OCI-LY7 (cell line): ENCODE data around the gene CTTNBP2. TPM values are rescaled to one million over a fixed set of nuclear protein-coding genes. Genes with fewer than 3 reads are reported as not detected.

ENCODE experiments used
- BruUV-seq: library from RNA; stranded (reverse); fragments of 400-500 nt; replicated peaks from 2 replicates; lab custom pipeline; 2021; lab: Mats Ljungman, UMichigan
- CTCF ChIA-PET: fragments of 300-600 bp; sonication (Branson Sonifier 250); formaldehyde crosslinking; loops from one replicate; lab custom pipeline; 2022; ENCODE audit warnings: antibody characterized with exemption; ENCODE audit not compliant: unreplicated experiment; lab: Charles Lee
- POLR2A ChIA-PET: fragments of 300-600 bp; sonication (Branson Sonifier 250); formaldehyde crosslinking; loops from one replicate; lab custom pipeline; 2022; ENCODE audit warnings: antibody characterized with exemption; lab: Charles Lee
- DNase-seq: peaks from one replicate; pipeline ENCODE4 v3.0.0-alpha.2; 2015; ENCODE audit warnings: low spot score
- H2AFZ ChIP-seq: fragments of 200-600 bp; sonication (generic), shearing (Covaris generic); 2 replicates; pipeline ENCODE4 v1.6.1; 2014; ENCODE audit warnings: mild to moderate bottlenecking, antibody characterized with exemption, low read length, moderate library complexity
- H3K27ac ChIP-seq: fragments of 200-600 bp; sonication (generic); 2 replicates; pipeline ENCODE4 v1.5.1; 2014; ENCODE audit warnings: mixed run types, low read depth, mild to moderate bottlenecking, moderate library complexity, low read length, inconsistent platforms; ENCODE audit not compliant: poor library complexity, severe bottlenecking
- H3K36me3 ChIP-seq: fragments of 200-600 bp; sonication (generic); 2 replicates; pipeline ENCODE4 v1.6.1; 2014; ENCODE audit warnings: mild to moderate bottlenecking, antibody characterized with exemption, low read length, moderate library complexity, mixed read lengths; ENCODE audit not compliant: insufficient read depth
- H3K4me1 ChIP-seq: fragments of 200-600 bp; sonication (generic); 2 replicates; pipeline ENCODE4 v1.5.1; 2014; ENCODE audit warnings: mild to moderate bottlenecking, low read length; ENCODE audit not compliant: insufficient read depth, poor library complexity, severe bottlenecking
- H3K4me2 ChIP-seq: fragments of 200-600 bp; sonication (generic); 2 replicates; pipeline ENCODE4 v1.6.1; 2014; ENCODE audit warnings: mild to moderate bottlenecking, low read length
- H3K4me3 ChIP-seq: fragments of 200-600 bp; sonication (generic); 2 replicates; pipeline ENCODE4 v1.5.1; 2014; ENCODE audit warnings: mild to moderate bottlenecking, low read depth, low read length; ENCODE audit not compliant: poor library complexity, severe bottlenecking
- H3K79me2 ChIP-seq: fragments of 200-600 bp; sonication (generic); 2 replicates; pipeline ENCODE4 v1.6.1; 2016; ENCODE audit warnings: low read depth, mild to moderate bottlenecking, low read length, moderate library complexity, mixed read lengths; ENCODE audit not compliant: insufficient read depth
- H3K9me2 ChIP-seq: fragments of 200-600 bp; sonication (generic); 2 replicates; pipeline ENCODE4 v1.6.1; 2016; ENCODE audit warnings: mild to moderate bottlenecking, low read length, mixed read lengths; ENCODE audit not compliant: insufficient read depth
- H3K9me3 ChIP-seq: fragments of 200-600 bp; sonication (generic); 2 replicates; pipeline ENCODE4 v1.6.1; 2014; ENCODE audit warnings: mild to moderate bottlenecking, mixed run types, low read length, mixed read lengths
- H4K20me1 ChIP-seq: fragments of 200-600 bp; sonication (generic); 2 replicates; pipeline ENCODE4 v1.6.1; 2014; ENCODE audit warnings: mild to moderate bottlenecking, antibody characterized with exemption, low read length, moderate library complexity, mixed read lengths; ENCODE audit not compliant: insufficient read depth
- EZH2phosphoT487 ChIP-seq: fragments of 200-600 bp; sonication (generic); IDR thresholded peaks from 2 replicates; pipeline ENCODE4 v1.6.1; 2018; ENCODE audit warnings: low read depth, borderline replicate concordance, mild to moderate bottlenecking, mixed run types, antibody characterized with exemption, low read length, moderate library complexity, mixed read lengths
- intact Hi-C: fragments of 100-400 bp; cut with micrococcal nuclease; formaldehyde crosslinking; loops from one replicate; pipeline ENCODE4 v1.10.0; 2022; ENCODE audit not compliant: unreplicated experiment
- total RNA-seq, 2 experiments: library from RNA; depleted of rRNA in 1 of 2; stranded (reverse); fragments of >200 nt in 1 of 2; shearing (Covaris generic) in 1 of 2; gene quantifications; 2 replicates each; pipeline ENCODE4 v1.2.3, GENCODE V29; 2014 to 2022
- TF ChIP-seq, protein P1 (sequence below): fragments of 200-600 bp; sonication (generic); conservative IDR thresholded peaks from 2 replicates; pipeline ENCODE4 v1.5.1; 2014; ENCODE audit warnings: mild to moderate bottlenecking, antibody characterized with exemption, low read length, moderate library complexity, mixed read lengths

The CTTNBP2 gene
- total RNA-seq, 2 experiments from 2014 or later, result not detected

DNA sequence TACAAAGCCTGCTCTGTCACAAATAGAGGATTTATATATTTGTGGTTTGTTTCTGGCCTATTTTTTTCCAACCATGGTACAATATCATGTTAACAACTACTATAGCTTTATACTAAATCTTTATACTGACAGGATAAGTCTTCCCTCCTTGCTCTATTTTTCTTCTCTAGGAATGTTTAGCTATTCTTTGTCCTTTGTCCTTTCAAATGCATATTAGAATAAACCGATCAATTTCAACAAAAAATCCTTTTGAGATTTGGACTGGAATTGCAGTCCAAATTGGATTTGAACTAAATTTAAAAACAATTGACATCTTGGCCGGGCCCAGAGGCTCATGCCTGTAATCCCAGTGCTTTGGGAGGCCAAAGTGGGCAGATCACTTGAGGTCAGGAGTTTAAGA, 39.2 kb upstream of the CTTNBP2 start:
- Histone ChIP-seq H3K27ac (no peak overlapping the region), H3K9me3 (no peaks in the 10 kb centered on the region), H3K36me3 (no peaks in the 10 kb centered on the region), H3K4me3 (no peak overlapping the region), H4K20me1 (no peaks in the 10 kb centered on the region), H2AFZ (no peak overlapping the region), H3K9me2 (no peaks in the 10 kb centered on the region; the same call in 1 of the 2 replicates), H3K4me1 (no peaks in the 10 kb centered on the region), H3K79me2 (no peaks in the 10 kb centered on the region), H3K4me2 (no peak overlapping the region)
- no peak for DNase-seq
- TF ChIP-seq, protein P1, sequence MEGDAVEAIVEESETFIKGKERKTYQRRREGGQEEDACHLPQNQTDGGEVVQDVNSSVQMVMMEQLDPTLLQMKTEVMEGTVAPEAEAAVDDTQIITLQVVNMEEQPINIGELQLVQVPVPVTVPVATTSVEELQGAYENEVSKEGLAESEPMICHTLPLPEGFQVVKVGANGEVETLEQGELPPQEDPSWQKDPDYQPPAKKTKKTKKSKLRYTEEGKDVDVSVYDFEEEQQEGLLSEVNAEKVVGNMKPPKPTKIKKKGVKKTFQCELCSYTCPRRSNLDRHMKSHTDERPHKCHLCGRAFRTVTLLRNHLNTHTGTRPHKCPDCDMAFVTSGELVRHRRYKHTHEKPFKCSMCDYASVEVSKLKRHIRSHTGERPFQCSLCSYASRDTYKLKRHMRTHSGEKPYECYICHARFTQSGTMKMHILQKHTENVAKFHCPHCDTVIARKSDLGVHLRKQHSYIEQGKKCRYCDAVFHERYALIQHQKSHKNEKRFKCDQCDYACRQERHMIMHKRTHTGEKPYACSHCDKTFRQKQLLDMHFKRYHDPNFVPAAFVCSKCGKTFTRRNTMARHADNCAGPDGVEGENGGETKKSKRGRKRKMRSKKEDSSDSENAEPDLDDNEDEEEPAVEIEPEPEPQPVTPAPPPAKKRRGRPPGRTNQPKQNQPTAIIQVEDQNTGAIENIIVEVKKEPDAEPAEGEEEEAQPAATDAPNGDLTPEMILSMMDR, result no peak
- no peak for TF ChIP-seq EZH2phosphoT487
- CTCF ChIA-PET, result no interaction called here
- intact Hi-C loops, result no loop called here
- POLR2A ChIA-PET, result no interaction called here
- BruUV-seq, result no TSS peak

- Histone ChIP-seq H3K4me2 (no peak overlapping the region), H3K9me3 (no peaks in the 10 kb centered on the region), H3K4me3 (no peak overlapping the region), H2AFZ (no peak overlapping the region), H3K36me3 (no peaks in the 10 kb centered on the region), H3K4me1 (no peaks in the 10 kb centered on the region), H3K27ac (no peak overlapping the region), H4K20me1 (no peaks in the 10 kb centered on the region), H3K79me2 (no peaks in the 10 kb centered on the region), H3K9me2 (no peaks in the 10 kb centered on the region)
- POLR2A ChIA-PET, result no interaction called here
- DNase-seq, result no peak
- intact Hi-C loops, result no loop called here
- CTCF ChIA-PET, result no interaction called here
- TF ChIP-seq, protein P1, result no peak
- no peak for TF ChIP-seq EZH2phosphoT487
- BruUV-seq, result no TSS peak
Observed at GRCh38 chr7:117908031-117908795, 35.0 kb upstream of the CTTNBP2 start.

DNA sequence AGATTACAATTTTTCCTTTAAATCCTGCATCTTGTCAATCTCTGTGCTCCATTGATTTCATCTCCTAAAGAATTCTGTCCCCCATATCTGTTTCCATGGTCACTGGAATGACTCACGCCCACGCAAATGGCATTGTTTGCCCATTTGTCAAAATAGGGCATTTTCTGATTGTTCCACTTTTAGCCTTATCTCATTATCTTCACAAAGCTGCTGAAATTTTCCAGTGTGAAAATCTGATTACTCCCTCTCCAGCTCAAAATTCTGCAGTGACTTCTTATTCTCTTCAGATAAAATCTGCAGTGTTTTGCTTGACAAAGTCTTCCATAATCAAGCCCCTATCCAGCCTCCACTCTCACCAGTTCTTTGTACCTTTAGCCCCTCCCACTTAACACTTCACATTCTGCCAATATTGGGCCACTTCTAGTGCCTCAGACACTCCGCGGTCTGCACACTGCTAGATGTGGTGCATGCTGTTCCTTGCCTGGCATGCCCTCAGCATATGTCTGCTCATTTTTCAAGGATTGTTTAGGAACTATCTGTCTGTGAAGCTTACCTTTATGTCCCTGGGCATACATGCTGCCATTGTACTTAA, 33.9 kb upstream of the CTTNBP2 start:
- DNase-seq, result no peak
- no peak overlapping the region for H3K27ac ChIP-seq
- no peaks in the 10 kb centered on the region for H3K9me2 ChIP-seq
- ChIA-PET CTCF (no interaction called here), POLR2A (no interaction called here)
- no peak overlapping the region for H3K4me2 ChIP-seq
- intact Hi-C loops, result no loop called here
- H3K4me1 ChIP-seq, result no peaks in the 10 kb centered on the region
- no peak overlapping the region for H3K4me3 ChIP-seq
- BruUV-seq, result no TSS peak
- no peaks in the 10 kb centered on the region for H3K9me3 ChIP-seq
- H3K36me3 ChIP-seq, result no peaks in the 10 kb centered on the region
- H2AFZ ChIP-seq, result no peak overlapping the region
- H3K79me2 ChIP-seq, result no peaks in the 10 kb centered on the region
- no peak for TF ChIP-seq EZH2phosphoT487
- TF ChIP-seq, protein P1, result no peak
- no peaks in the 10 kb centered on the region for H4K20me1 ChIP-seq
